DOHH2 (cell line): Measurements from ENCODE around the gene MBD5.

Experiments used
- H3F3A ChIP-seq: fragments of 200-600 bp; sonication (generic), shearing (Covaris generic); 2 replicates; pipeline ENCODE4 v1.6.0; 2016; ENCODE audit warnings: antibody characterized with exemption, mild to moderate bottlenecking; ENCODE audit not compliant: control insufficient read depth, insufficient read depth
- H3K27ac ChIP-seq: fragments of 200-600 bp; sonication (generic); 2 replicates; pipeline ENCODE4 v1.5.1; 2014; ENCODE audit warnings: low read depth, mild to moderate bottlenecking, low read length, moderate library complexity
- H3K27me3 ChIP-seq: fragments of 200-600 bp; sonication (generic); 2 replicates; pipeline ENCODE4 v1.6.1; 2014; ENCODE audit warnings: mild to moderate bottlenecking, low read length, mixed read lengths; ENCODE audit not compliant: control insufficient read depth
- H3K36me3 ChIP-seq: fragments of 200-600 bp; sonication (generic); 2 replicates; pipeline ENCODE4 v1.6.1; 2014; ENCODE audit warnings: mild to moderate bottlenecking, low read length, moderate library complexity, mixed read lengths; ENCODE audit not compliant: control insufficient read depth
- H3K4me1 ChIP-seq: fragments of 200-600 bp; sonication (generic); 2 replicates; pipeline ENCODE4 v1.6.1; 2014; ENCODE audit warnings: mild to moderate bottlenecking, low read length, mixed read lengths; ENCODE audit not compliant: control insufficient read depth
- H3K4me2 ChIP-seq: fragments of 200-600 bp; sonication (generic); 2 replicates; pipeline ENCODE4 v1.6.0; 2014; ENCODE audit warnings: mild to moderate bottlenecking, low read length, moderate library complexity
- H3K4me3 ChIP-seq: fragments of 200-600 bp; sonication (generic); 2 replicates; pipeline ENCODE4 v1.5.1; 2014; ENCODE audit warnings: mild to moderate bottlenecking, low read length, mixed read lengths
- H3K79me2 ChIP-seq: fragments of 200-600 bp; sonication (generic); 2 replicates; pipeline ENCODE4 v1.6.1; 2014; ENCODE audit warnings: mild to moderate bottlenecking, low read length, mixed read lengths; ENCODE audit not compliant: control insufficient read depth
- H3K9me2 ChIP-seq: fragments of 200-600 bp; sonication (generic); replicated peaks from 2 replicates; pipeline ENCODE4 v1.6.1; 2014; ENCODE audit warnings: mild to moderate bottlenecking, low read length, mixed read lengths; ENCODE audit not compliant: control insufficient read depth
- H3K9me3 ChIP-seq: fragments of 200-600 bp; sonication (generic); 2 replicates; pipeline ENCODE4 v1.6.1; 2014; ENCODE audit warnings: antibody characterized with exemption, low read length, mixed read lengths; ENCODE audit not compliant: control insufficient read depth, insufficient read depth
- H4K20me1 ChIP-seq: fragments of 200-600 bp; sonication (generic); 2 replicates; pipeline ENCODE4 v1.6.0; 2014; ENCODE audit warnings: low read depth, mild to moderate bottlenecking, antibody characterized with exemption, low read length, moderate library complexity; ENCODE audit not compliant: control insufficient read depth, insufficient read depth
- EZH2phosphoT487 ChIP-seq: fragments of 200-600 bp; sonication (generic); IDR thresholded peaks from 2 replicates; pipeline ENCODE4 v1.6.1; 2017; ENCODE audit warnings: borderline replicate concordance, mild to moderate bottlenecking, antibody characterized with exemption, low read length, moderate library complexity, mixed read lengths
- TF ChIP-seq, protein P1 (sequence below): fragments of 200-600 bp; sonication (generic); IDR thresholded peaks from one replicate; pipeline ENCODE4 v1.5.1; 2014; ENCODE audit warnings: antibody characterized with exemption, mild to moderate bottlenecking, low read depth, low read length; ENCODE audit not compliant: poor library complexity, severe bottlenecking

MBD5 gene

DNA sequence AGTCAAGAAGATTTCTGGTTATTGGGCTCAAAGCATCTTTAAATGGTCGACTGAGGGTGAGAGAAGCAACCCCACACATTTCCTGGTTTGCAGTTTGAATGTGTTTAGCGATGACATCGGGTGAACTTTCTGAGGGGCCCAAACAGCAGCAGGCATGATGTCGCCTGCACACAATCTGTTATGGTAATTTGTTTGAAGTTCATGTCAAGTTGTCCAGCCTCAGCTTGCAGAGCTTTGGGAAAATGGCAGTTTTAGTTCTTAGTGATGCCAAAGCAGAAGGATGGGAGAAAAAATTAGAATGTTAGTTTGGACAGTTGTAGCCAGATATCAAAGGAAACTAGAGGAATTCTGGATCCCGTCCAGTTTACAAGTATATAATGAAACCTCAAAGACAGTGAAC, 284.6 kb downstream of the MBD5 start:
- H3K27ac ChIP-seq, result no peak overlapping the region
- no peaks in the 10 kb centered on the region for H4K20me1 ChIP-seq
- no peak overlapping the region for H3K4me2 ChIP-seq
- TF ChIP-seq, protein P1, sequence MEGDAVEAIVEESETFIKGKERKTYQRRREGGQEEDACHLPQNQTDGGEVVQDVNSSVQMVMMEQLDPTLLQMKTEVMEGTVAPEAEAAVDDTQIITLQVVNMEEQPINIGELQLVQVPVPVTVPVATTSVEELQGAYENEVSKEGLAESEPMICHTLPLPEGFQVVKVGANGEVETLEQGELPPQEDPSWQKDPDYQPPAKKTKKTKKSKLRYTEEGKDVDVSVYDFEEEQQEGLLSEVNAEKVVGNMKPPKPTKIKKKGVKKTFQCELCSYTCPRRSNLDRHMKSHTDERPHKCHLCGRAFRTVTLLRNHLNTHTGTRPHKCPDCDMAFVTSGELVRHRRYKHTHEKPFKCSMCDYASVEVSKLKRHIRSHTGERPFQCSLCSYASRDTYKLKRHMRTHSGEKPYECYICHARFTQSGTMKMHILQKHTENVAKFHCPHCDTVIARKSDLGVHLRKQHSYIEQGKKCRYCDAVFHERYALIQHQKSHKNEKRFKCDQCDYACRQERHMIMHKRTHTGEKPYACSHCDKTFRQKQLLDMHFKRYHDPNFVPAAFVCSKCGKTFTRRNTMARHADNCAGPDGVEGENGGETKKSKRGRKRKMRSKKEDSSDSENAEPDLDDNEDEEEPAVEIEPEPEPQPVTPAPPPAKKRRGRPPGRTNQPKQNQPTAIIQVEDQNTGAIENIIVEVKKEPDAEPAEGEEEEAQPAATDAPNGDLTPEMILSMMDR, result no peak
- TF ChIP-seq EZH2phosphoT487, result no peak
- H3K9me2 ChIP-seq, result no peaks in the 10 kb centered on the region
- H3F3A ChIP-seq, result no peaks in the 10 kb centered on the region
- no peaks in the 10 kb centered on the region for H3K36me3 ChIP-seq
- H3K79me2 ChIP-seq, result no peaks in the 10 kb centered on the region
- H3K9me3 ChIP-seq, result no peaks in the 10 kb centered on the region
- no peaks in the 10 kb centered on the region for H3K4me1 ChIP-seq
- no peaks in the 10 kb centered on the region for H3K27me3 ChIP-seq
- no peak overlapping the region for H3K4me3 ChIP-seq

DNA sequence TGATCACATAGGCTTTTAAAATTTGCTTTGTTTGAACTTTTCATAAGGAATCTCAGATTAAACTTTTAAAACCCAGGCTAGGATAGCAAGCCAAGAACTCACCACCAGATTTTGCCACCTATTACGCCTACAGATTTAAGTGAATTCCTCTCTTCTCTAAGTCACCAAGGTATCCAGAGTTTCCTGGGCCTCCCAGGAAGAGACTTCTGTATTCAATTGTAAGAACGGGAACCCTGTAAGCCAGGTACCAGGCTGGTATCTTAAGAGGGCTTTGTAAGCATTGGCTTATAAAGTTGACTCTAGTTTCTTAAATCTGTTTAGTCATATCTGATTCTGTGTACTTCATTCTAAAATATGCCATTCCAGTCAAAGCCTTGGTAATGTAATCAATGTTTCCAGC, 285.1 kb downstream of the MBD5 start:
- H3K36me3 ChIP-seq, result no peaks in the 10 kb centered on the region
- no peaks in the 10 kb centered on the region for H3K9me3 ChIP-seq
- no peaks in the 10 kb centered on the region for H3K79me2 ChIP-seq
- H4K20me1 ChIP-seq, result no peaks in the 10 kb centered on the region
- H3K27me3 ChIP-seq, result no peaks in the 10 kb centered on the region
- no peak overlapping the region for H3K4me3 ChIP-seq
- TF ChIP-seq, protein P1, result no peak
- no peak for TF ChIP-seq EZH2phosphoT487
- H3K4me2 ChIP-seq, result no peak overlapping the region
- H3K4me1 ChIP-seq, result no peaks in the 10 kb centered on the region
- H3F3A ChIP-seq, result no peaks in the 10 kb centered on the region
- no peaks in the 10 kb centered on the region for H3K9me2 ChIP-seq
- H3K27ac ChIP-seq, result no peak overlapping the region

DNA sequence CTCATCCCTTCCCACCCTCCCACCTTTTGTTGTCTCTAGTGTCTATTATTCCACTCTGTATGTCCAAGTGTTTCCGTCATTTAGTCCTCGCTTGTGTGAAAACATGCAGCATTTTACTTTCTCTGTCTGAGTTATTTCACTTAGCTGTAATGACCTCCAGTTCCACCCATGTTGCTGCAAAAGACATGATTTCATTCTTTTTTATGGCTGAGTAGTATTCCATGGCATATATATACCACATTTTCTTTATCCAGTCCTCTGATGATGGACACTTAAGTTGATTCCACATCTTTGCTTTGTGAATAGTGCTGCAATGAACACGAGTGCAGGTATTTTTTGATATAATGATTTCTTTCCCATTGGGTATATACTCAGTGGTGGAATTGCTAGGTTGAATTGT, 296.7 kb downstream of the MBD5 start:
- Histone ChIP-seq H3K4me1 (no peaks in the 10 kb centered on the region), H3K4me3 (no peak overlapping the region), H3K27me3 (no peaks in the 10 kb centered on the region), H3K9me2 (no peaks in the 10 kb centered on the region), H4K20me1 (no peaks in the 10 kb centered on the region), H3F3A (no peaks in the 10 kb centered on the region), H3K27ac (no peak overlapping the region), H3K9me3 (no peaks in the 10 kb centered on the region), H3K36me3 (no peaks in the 10 kb centered on the region), H3K4me2 (no peak overlapping the region), H3K79me2 (no peaks in the 10 kb centered on the region)
- TF ChIP-seq, protein P1, result no peak
- TF ChIP-seq EZH2phosphoT487, result no peak

DNA sequence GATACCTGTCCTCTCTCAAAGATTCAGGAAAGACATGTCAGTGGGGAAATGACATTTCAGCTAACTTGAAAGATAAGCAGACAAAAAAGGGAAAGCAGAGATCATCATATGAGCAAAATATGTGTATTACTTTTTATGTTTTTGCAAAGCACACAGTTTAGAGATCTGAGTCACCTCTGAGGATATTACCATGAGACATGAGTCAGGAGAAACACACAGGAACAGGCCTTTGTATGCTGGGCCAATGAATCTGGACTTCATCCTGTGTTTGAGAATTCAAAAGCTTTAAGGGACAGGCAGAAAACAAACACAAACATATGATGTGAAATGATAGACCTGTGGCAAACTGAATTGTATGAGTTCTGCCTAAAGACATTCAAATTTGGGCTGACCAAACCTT, 317.6 kb downstream of the MBD5 start:
- H3K27me3 ChIP-seq, result no peaks in the 10 kb centered on the region
- no peak overlapping the region for H3K4me3 ChIP-seq
- H3K27ac ChIP-seq, result no peak overlapping the region
- no peaks in the 10 kb centered on the region for H4K20me1 ChIP-seq
- no peak for TF ChIP-seq EZH2phosphoT487
- TF ChIP-seq, protein P1, result no peak
- H3F3A ChIP-seq, result no peaks in the 10 kb centered on the region
- no peak overlapping the region for H3K4me2 ChIP-seq
- H3K79me2 ChIP-seq, result no peaks in the 10 kb centered on the region
- H3K4me1 ChIP-seq, result no peaks in the 10 kb centered on the region
- no peaks in the 10 kb centered on the region for H3K36me3 ChIP-seq
- no peaks in the 10 kb centered on the region for H3K9me2 ChIP-seq
- no peaks in the 10 kb centered on the region for H3K9me3 ChIP-seq
